Activated CD4-positive, alpha-beta T cell treated with anti-CD3 and anti-CD28 coated beads, Interleukin-2, amount 10 ng/mL, durations not matched to agents 7 days and 5 days (primary cell): ENCODE measurements around the gene UBE2E2. TPM values are rescaled to one million over a fixed set of nuclear protein-coding genes. Genes with fewer than 3 reads are reported as not detected.

Experiments
- CTCF ChIA-PET: fragments of 350-600 bp; sonication (Branson Sonifier 250); formaldehyde crosslinking; loops from one replicate; lab custom pipeline; 2021; ENCODE audit warnings: antibody characterized with exemption; lab: Charles Lee
- POLR2A ChIA-PET: fragments of 350-600 bp; sonication (Branson Sonifier 250); formaldehyde crosslinking; loops from one replicate; lab custom pipeline; 2021; ENCODE audit warnings: antibody characterized with exemption; lab: Charles Lee
- DNase-seq: peaks from one replicate; pipeline ENCODE4 v3.0.0-alpha.2; 2020
- H3K27ac Mint-ChIP-seq: one replicate; pipeline ENCODE4 v1.8.0; 2021; ENCODE audit warnings: mild to moderate bottlenecking, moderate library complexity, mixed read lengths
- H3K27me3 Mint-ChIP-seq: one replicate; pipeline ENCODE4 v1.8.0; 2021; ENCODE audit warnings: mixed read lengths
- H3K36me3 Mint-ChIP-seq: one replicate; pipeline ENCODE4 v1.8.0; 2021; ENCODE audit warnings: low read depth, mixed read lengths
- H3K4me1 Mint-ChIP-seq: one replicate; pipeline ENCODE4 v1.8.0; 2021; ENCODE audit warnings: mixed read lengths
- H3K4me3 Mint-ChIP-seq: one replicate; pipeline ENCODE4 v1.8.0; 2021; ENCODE audit warnings: mild to moderate bottlenecking, moderate library complexity, mixed read lengths
- H3K9me3 Mint-ChIP-seq: one replicate; pipeline ENCODE4 v1.8.0; 2021; ENCODE audit warnings: mixed read lengths
- total RNA-seq, 2 experiments: library from RNA; stranded (reverse); gene quantifications; one replicate each; pipeline ENCODE4 v1.2.3, GENCODE V29; 2021

Gene UBE2E2
- total RNA-seq, 2 experiments from 2014 or later, result 1.7 to 4.7 TPM

GRCh38 chr3:23308986-23309625 lies 106.0 kb downstream of the UBE2E2 start:
- H3K27me3 Mint-ChIP-seq, result no peaks in the 10 kb centered on the region
- H3K4me1 Mint-ChIP-seq, result no peaks in the 10 kb centered on the region
- no peaks in the 10 kb centered on the region for H3K36me3 Mint-ChIP-seq
- DNase-seq, result no peak
- no peak overlapping the region for H3K4me3 Mint-ChIP-seq
- H3K9me3 Mint-ChIP-seq, result peaks cover 2% of the 10 kb centered on the region
- CTCF ChIA-PET, result interaction anchor here (0.5 kb wide), 1 partner anchor 498 kb away, joined by 4 read pairs; no protein-coding TSS in a partner anchor
- POLR2A ChIA-PET, result no interaction called here
- H3K27ac Mint-ChIP-seq, result no peak overlapping the region

- H3K27ac Mint-ChIP-seq, result no peak overlapping the region
- ChIA-PET CTCF (no interaction called here), POLR2A (no interaction called here)
- no peaks in the 10 kb centered on the region for H3K4me1 Mint-ChIP-seq
- no peaks in the 10 kb centered on the region for H3K36me3 Mint-ChIP-seq
- H3K4me3 Mint-ChIP-seq, result no peak overlapping the region
- peaks cover 12% of the 10 kb centered on the region for H3K9me3 Mint-ChIP-seq
- DNase-seq, result no peak
- no peaks in the 10 kb centered on the region for H3K27me3 Mint-ChIP-seq
These were observed 109.7 kb downstream of the UBE2E2 start for GRCh38 chr3:23312866-23313265.

GRCh38 chr3:23314981-23315762 lies 112.0 kb downstream of the UBE2E2 start:
- POLR2A ChIA-PET, result no interaction called here
- CTCF ChIA-PET, result no interaction called here
- H3K9me3 Mint-ChIP-seq, result peaks cover 12% of the 10 kb centered on the region

GRCh38 chr3:23316924-23317323 lies 113.8 kb downstream of the UBE2E2 start:
- Mint-ChIP-seq H3K4me1 (no peaks in the 10 kb centered on the region), H3K27me3 (no peaks in the 10 kb centered on the region), H3K36me3 (no peaks in the 10 kb centered on the region), H3K4me3 (no peak overlapping the region), H3K27ac (no peak overlapping the region), H3K9me3 (peaks cover 10% of the 10 kb centered on the region)
- DNase-seq, result no peak
- CTCF ChIA-PET, result no interaction called here
- POLR2A ChIA-PET, result no interaction called here

More at GRCh38 chr3:23314981-23315762, 112.0 kb downstream of the UBE2E2 start:
- H3K27me3 Mint-ChIP-seq, result no peaks in the 10 kb centered on the region
- H3K36me3 Mint-ChIP-seq, result no peaks in the 10 kb centered on the region
- no peak overlapping the region for H3K4me3 Mint-ChIP-seq
- H3K4me1 Mint-ChIP-seq, result no peaks in the 10 kb centered on the region
- no peak overlapping the region for H3K27ac Mint-ChIP-seq
- no peak for DNase-seq

DNA sequence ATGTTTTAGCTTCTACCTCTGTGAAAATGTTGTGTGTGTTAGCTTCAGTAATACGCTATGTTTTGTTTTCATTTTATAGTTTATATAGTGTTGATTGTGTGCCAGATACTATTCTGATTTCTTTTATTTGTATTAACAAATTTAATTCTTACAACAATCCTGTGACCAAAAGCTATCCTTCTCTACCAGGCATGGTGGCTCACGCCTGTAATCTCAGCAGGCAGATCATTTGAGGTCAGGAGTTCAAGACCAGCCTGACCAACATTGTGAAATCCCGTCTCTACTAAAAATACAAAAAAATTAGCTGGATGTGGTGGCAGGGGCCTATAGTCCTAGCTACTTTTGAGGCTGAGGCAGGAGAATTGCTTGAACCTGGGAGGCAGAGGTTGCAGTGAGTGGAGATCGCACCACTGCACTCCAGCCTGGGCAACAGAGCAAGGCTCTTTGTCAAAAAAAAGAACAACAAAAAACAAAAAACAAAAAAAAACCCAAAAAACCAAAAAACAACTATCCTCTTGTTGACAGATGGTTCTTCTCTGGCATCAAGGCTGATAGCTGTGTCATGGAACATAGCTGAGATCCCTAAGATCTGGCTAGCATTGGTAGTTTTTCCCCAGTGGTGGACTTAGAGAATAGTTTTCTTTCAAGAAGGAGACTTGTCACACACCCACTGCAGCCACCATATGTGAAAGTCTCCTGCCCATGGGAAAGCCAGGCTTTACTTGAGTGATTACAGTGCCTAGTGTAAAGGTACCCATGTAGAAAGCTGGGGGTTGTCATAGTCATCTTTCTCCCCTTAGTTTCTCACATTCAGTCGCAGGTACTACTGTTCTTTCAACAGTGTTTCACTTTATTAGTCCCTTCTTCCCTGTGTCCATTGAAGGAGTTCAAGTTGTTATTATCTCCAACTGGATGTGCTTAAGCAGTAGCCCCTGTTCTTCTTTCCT lies 116.5 kb downstream of the UBE2E2 start:
- no peak for DNase-seq
- peaks cover 4% of the 10 kb centered on the region for H3K4me1 Mint-ChIP-seq
- H3K9me3 Mint-ChIP-seq, result peaks cover 10% of the 10 kb centered on the region
- H3K36me3 Mint-ChIP-seq, result no peaks in the 10 kb centered on the region
- no peak overlapping the region for H3K27ac Mint-ChIP-seq
- POLR2A ChIA-PET, result no interaction called here
- H3K27me3 Mint-ChIP-seq, result no peaks in the 10 kb centered on the region
- CTCF ChIA-PET, result no interaction called here
- no peak overlapping the region for H3K4me3 Mint-ChIP-seq

DNA sequence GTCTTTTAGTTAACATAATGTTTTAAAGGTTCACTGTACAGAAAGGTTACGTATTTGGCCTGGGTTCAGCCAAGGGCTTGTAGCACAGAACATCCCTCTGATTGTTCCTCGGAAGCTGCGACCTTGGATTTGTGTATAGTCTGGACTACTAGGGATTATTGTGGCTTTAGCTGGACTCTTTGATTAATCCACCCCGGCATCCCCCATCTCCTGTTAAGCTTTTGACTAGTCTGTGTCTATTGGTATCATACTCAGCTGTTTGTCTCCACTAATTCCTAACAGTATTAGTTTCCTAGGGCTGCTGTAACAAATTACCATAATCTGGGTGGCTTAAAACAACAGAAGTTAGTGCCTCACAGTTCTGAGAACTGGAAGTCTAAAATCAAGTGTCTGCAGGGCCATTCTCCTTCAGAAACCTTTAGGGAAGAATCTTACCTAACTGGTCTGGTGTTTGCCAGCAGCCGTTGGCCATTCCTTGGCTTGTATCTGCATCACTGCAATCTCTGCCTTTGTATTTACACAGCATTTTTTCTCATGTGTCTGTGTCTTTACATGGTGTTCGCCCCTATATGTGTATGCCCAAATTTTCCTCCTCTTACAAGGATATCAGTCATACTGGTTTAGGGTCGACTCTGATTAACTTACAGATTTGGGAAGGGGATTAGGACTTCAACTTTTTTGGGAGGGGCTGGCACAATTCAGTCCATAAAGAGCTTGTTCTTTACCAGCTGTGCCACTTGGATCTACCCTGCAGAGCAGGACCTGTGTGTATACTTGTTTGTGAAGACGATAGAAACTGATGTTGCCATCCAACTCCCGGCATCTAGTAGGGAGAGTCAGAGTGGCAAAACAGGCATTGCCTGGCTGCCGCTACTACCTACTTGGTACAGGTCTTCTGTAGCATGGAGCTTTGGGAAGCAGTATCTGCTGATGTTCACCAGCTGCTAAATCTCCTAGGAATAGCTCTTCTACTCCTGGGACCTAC lies 117.8 kb downstream of the UBE2E2 start:
- no peak for DNase-seq
- H3K9me3 Mint-ChIP-seq, result peaks cover 3% of the 10 kb centered on the region
- no peaks in the 10 kb centered on the region for H3K27me3 Mint-ChIP-seq
- ChIA-PET CTCF (no interaction called here), POLR2A (no interaction called here)
- no peak overlapping the region for H3K4me3 Mint-ChIP-seq
- no peak overlapping the region for H3K27ac Mint-ChIP-seq
- peaks cover 14% of the 10 kb centered on the region for H3K4me1 Mint-ChIP-seq
- H3K36me3 Mint-ChIP-seq, result no peaks in the 10 kb centered on the region

DNA sequence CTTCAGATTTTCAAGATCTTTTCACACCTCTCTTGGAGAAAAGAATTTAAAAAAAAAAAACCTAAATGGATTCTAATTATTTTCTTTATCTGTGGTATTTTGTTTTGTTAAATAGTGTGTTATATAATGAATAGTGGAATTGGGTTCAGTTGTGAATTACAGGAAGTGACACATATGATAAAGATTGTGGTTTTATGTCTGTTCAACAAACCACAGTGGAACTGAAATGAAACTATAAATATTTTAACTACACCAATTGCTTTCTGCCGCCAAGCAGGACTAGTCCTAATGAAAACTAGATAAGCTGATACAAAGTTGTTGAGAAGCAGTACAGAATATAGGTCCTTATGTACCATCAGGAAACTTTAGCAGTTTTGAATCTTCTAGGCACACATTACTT lies 121.6 kb downstream of the UBE2E2 start:
- Mint-ChIP-seq H3K4me1 (peaks cover 14% of the 10 kb centered on the region), H3K27me3 (no peaks in the 10 kb centered on the region), H3K9me3 (no peaks in the 10 kb centered on the region), H3K4me3 (no peak overlapping the region), H3K36me3 (no peaks in the 10 kb centered on the region), H3K27ac (no peak overlapping the region)
- DNase-seq, result no peak
- POLR2A ChIA-PET, result no interaction called here
- CTCF ChIA-PET, result interaction anchor here (0.6 kb wide), 1 partner anchor 739 kb away, joined by 3 read pairs; no protein-coding TSS in a partner anchor

- Mint-ChIP-seq H3K4me1 (peaks cover 14% of the 10 kb centered on the region), H3K27me3 (no peaks in the 10 kb centered on the region), H3K4me3 (no peak overlapping the region), H3K36me3 (no peaks in the 10 kb centered on the region), H3K27ac (no peak overlapping the region), H3K9me3 (peaks cover 2% of the 10 kb centered on the region)
- no peak for DNase-seq
- ChIA-PET CTCF (no interaction called here), POLR2A (no interaction called here)
These were observed 122.4 kb downstream of the UBE2E2 start for GRCh38 chr3:23325466-23326065.

DNA sequence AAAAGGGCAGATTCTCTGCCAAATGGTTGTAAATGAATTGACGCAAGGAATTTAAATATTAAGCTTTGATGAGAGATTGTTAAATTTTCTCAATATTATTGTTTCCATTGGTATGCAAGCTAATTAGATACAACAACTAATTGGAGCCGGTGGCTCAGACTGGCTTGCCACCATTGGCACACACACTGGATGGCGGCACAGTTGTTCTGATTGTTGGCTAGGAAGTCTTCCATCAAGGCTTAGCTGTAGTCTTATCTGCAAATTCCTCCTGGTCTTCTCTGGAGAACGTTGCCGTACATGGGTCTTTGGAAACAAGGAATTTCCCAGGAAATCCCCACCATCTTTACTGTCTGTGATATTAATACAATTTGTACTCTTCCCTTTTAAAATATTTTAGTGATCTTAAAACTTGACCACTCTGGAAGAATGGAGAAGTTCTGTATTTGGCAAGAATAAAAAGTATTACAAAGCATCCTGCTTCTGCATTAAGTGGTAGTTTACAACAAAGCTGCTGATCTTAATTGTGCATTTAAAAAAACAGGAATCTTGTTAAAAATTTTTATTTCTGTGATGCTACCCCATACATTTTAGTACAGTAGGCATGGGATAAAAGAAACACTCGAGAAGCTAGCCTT lies 126.5 kb downstream of the UBE2E2 start:
- no peak for DNase-seq
- Mint-ChIP-seq H3K4me1 (peaks cover 10% of the 10 kb centered on the region), H3K36me3 (no peaks in the 10 kb centered on the region), H3K27ac (no peak overlapping the region), H3K27me3 (no peaks in the 10 kb centered on the region), H3K4me3 (no peak overlapping the region), H3K9me3 (peaks cover 2% of the 10 kb centered on the region)
- CTCF ChIA-PET, result no interaction called here
- POLR2A ChIA-PET, result no interaction called here

DNA sequence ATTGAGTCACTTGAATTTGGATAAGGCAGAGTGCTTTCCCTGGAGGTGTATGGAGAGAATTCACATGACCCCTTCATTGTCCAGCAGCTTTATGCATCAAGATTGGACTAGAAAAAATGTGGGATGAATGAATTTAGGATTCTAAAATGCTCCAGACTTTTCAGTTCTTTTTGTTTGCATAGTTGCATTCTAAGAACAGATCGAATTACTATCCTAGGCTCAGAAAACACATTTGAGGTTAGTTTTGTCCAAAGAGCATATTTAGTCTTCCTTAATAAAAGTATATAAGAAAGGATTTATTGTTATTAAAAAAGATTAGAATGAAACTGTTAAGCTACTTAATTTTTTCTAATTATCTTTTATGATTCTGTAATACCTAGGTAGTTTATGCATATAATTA lies 127.4 kb downstream of the UBE2E2 start:
- peaks cover 2% of the 10 kb centered on the region for H3K9me3 Mint-ChIP-seq
- H3K27ac Mint-ChIP-seq, result no peak overlapping the region
- H3K4me1 Mint-ChIP-seq, result peaks cover 2% of the 10 kb centered on the region
- H3K36me3 Mint-ChIP-seq, result no peaks in the 10 kb centered on the region
- no peak for DNase-seq
- H3K4me3 Mint-ChIP-seq, result no peak overlapping the region
- POLR2A ChIA-PET, result no interaction called here
- no peaks in the 10 kb centered on the region for H3K27me3 Mint-ChIP-seq
- CTCF ChIA-PET, result no interaction called here

DNA sequence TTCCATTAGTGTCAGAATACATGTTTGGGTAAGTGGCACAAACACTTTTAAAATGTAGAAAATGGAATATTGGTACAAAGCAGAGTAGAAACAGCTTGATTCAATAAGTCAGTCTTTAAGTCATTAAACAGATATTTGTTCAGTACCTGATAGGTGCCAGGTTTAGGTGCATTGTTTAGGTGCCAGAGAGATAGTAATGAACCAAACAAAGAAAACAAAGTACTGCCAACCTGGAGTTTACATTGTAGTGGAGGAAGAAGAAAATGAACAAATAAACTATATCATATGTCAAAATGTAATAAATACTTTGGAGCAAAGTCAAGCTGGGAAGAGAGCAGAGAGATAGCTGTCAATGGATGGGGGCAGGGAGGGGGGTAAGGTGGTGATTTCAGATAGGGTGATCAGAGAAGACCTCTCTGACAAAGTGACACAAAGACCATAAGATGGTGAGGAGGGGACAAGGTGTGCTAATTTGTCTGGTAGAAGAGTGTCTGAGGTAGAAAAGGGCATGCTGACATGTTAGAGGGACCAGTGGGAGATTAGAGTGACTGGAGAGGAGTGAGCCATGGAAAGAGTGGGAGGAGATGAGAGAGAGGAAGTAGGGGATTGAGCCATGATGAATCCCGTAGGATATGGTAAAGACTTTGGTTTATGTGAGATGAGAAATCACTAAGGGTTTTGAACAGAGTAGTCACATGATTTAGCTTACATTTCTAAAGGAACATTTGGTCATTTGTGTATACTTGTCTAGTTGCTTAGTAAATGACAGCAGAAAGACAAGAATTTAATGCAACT lies 128.2 kb downstream of the UBE2E2 start:
- Mint-ChIP-seq H3K27me3 (no peaks in the 10 kb centered on the region), H3K9me3 (peaks cover 2% of the 10 kb centered on the region), H3K4me3 (no peak overlapping the region), H3K36me3 (no peaks in the 10 kb centered on the region), H3K27ac (no peak overlapping the region), H3K4me1 (no peaks in the 10 kb centered on the region)
- CTCF ChIA-PET, result no interaction called here
- POLR2A ChIA-PET, result no interaction called here
- DNase-seq, result no peak
